Measurements from ENCODE around the gene EFNA5.
A peak's percentile ranks its signal among the peaks of the same experiment; 100 is the strongest.

EFNA5 gene

GRCh38 chr5:107670932-107671741 is at the start of gene EFNA5:
EFNA5 (minus strand) TSS chr5:107670937.
- DNase-seq: peak; percentile 31 to 78

- DNase-seq: no peak
Observed at GRCh38 chr5:107719034-107719606, 48.4 kb upstream of the EFNA5 start.

- no peak for DNase-seq
Observed at GRCh38 chr5:107717816-107718215, 47.1 kb upstream of the EFNA5 start.

- no peak for DNase-seq
Observed at GRCh38 chr5:107713228-107713627, 42.5 kb upstream of the EFNA5 start.

- DNase-seq: no peak
Observed at GRCh38 chr5:107712359-107712870, 41.7 kb upstream of the EFNA5 start.

- no peak for DNase-seq
Observed at GRCh38 chr5:107705402-107706014, 34.8 kb upstream of the EFNA5 start.

GRCh38 chr5:107704681-107705401 is 34.1 kb upstream of the EFNA5 start:
- DNase-seq: no peak

- DNase-seq: no peak
Observed at GRCh38 chr5:107700481-107700880, 29.7 kb upstream of the EFNA5 start.

- DNase-seq: no peak
Observed at GRCh38 chr5:107699425-107699824, 28.7 kb upstream of the EFNA5 start.

- no peak for DNase-seq
Observed at GRCh38 chr5:107698286-107698685, 27.5 kb upstream of the EFNA5 start.

GRCh38 chr5:107696498-107696897 is 25.8 kb upstream of the EFNA5 start:
- no peak for DNase-seq

GRCh38 chr5:107696080-107696479 is 25.3 kb upstream of the EFNA5 start:
- DNase-seq: no peak

- no peak for DNase-seq
Observed at GRCh38 chr5:107687937-107688336, 17.2 kb upstream of the EFNA5 start.

GRCh38 chr5:107687404-107687803 is 16.7 kb upstream of the EFNA5 start:
- no peak for DNase-seq

GRCh38 chr5:107682533-107682932 is 11.8 kb upstream of the EFNA5 start:
- DNase-seq: no peak

GRCh38 chr5:107680799-107681198 is 10.1 kb upstream of the EFNA5 start:
- DNase-seq: no peak

GRCh38 chr5:107680099-107680498 is 9.4 kb upstream of the EFNA5 start:
- DNase-seq: no peak

GRCh38 chr5:107676702-107677101 is 6.0 kb upstream of the EFNA5 start:
- no peak for DNase-seq

GRCh38 chr5:107675201-107675600 is 4.5 kb upstream of the EFNA5 start:
- DNase-seq: no peak

GRCh38 chr5:107674655-107675054 is 3.9 kb upstream of the EFNA5 start:
- DNase-seq: no peak

- DNase-seq: peak; percentile 82 to 91
Observed at GRCh38 chr5:107673368-107674136, 2.8 kb upstream of the EFNA5 start.

- DNase-seq: no peak
Observed at GRCh38 chr5:107673039-107673367, 2.3 kb upstream of the EFNA5 start.

Data from SW 1271 (cell line).